Nephron (organoid): ENCODE results near the gene SDK2.

Experiments
- H3K27ac Mint-ChIP-seq, 3 experiments: 2 replicates each; pipeline ENCODE4 v1.8.0; 2020; ENCODE audit warnings: mixed read lengths in 3 of 3, mild to moderate bottlenecking in 2 of 3, moderate library complexity in 1 of 3
- H3K27me3 Mint-ChIP-seq: 2 replicates; pipeline ENCODE4 v1.8.0; 2021; ENCODE audit warnings: low read depth, mild to moderate bottlenecking, moderate library complexity, mixed read lengths
- H3K36me3 Mint-ChIP-seq: 2 replicates; pipeline ENCODE4 v1.8.0; 2020; ENCODE audit warnings: low read depth, mixed read lengths
- H3K4me1 Mint-ChIP-seq: 2 replicates; pipeline ENCODE4 v1.8.0; 2020; ENCODE audit warnings: mixed read lengths
- H3K4me3 Mint-ChIP-seq, 3 experiments: 2 replicates each; pipeline ENCODE4 v1.8.0; 2020; ENCODE audit warnings: mild to moderate bottlenecking in 3 of 3, mixed read lengths in 3 of 3, moderate library complexity in 2 of 3
- H3K9me3 Mint-ChIP-seq: 2 replicates; pipeline ENCODE4 v1.8.0; 2020; ENCODE audit warnings: mixed read lengths
- CTCF ChIP-seq, 3 experiments: fragments of 200-600 bp; sonication (generic); IDR thresholded peaks; one replicate each; pipeline ENCODE4 v1.5.0; 2021; ENCODE audit warnings: antibody characterized with exemption in 3 of 3; ENCODE audit not compliant: unreplicated experiment in 3 of 3

The SDK2 gene

DNA sequence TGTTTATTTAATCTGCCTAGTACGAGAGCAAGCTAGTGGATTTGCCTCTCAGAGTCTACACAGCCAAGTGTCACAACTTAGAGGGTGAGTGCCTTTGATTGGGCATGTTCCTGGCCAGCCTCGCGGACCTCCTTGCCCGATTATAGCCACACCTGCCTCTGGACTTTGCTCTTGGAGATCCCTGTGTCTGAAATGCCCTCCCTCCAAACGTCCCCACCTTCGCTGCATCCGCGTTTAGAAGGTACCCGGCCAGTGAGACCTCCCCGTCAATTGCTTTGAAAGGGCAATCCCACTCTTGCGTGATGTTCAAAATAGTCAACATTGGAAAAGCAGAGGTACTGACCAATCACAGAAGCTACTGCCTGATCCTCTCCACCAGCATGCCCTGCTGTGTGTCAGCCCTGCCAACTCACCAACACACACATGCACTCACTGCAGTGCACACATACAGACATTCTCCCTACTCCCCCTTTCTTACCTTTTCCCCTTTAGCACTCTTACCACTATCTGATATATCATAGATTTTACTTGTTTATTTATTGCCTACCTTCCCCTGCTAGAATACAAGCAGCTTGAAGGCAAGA is 6.5 kb upstream of the SDK2 start:
- Mint-ChIP-seq H3K36me3 (peaks cover 5% of the 10 kb centered on the region), H3K4me1 (peaks cover 22% of the 10 kb centered on the region), H3K27me3 (peaks cover 47% of the 10 kb centered on the region), H3K27ac (no peak overlapping the region), H3K4me3 (no peak overlapping the region), H3K9me3 (peaks cover 17% of the 10 kb centered on the region)
- no peak for TF ChIP-seq CTCF (IDR thresholded peaks at IDR 0.05; ENCODE audit: unreplicated experiment in 3 of 3)

GRCh38 chr17:73650140-73650539 is 5.9 kb upstream of the SDK2 start:
- peak in 2 of 3 experiments; percentile 37 to 46 for TF ChIP-seq CTCF (IDR thresholded peaks at IDR 0.05; ENCODE audit: unreplicated experiment in 3 of 3)
- no peak overlapping the region for H3K4me3 Mint-ChIP-seq
- peaks cover 17% of the 10 kb centered on the region for H3K9me3 Mint-ChIP-seq
- no peak overlapping the region for H3K27ac Mint-ChIP-seq
- peaks cover 22% of the 10 kb centered on the region for H3K4me1 Mint-ChIP-seq
- peaks cover 45% of the 10 kb centered on the region for H3K27me3 Mint-ChIP-seq
- peaks cover 5% of the 10 kb centered on the region for H3K36me3 Mint-ChIP-seq

- Mint-ChIP-seq H3K27me3 (peaks cover 42% of the 10 kb centered on the region), H3K36me3 (no peaks in the 10 kb centered on the region), H3K4me1 (peaks cover 22% of the 10 kb centered on the region), H3K9me3 (peaks cover 7% of the 10 kb centered on the region), H3K4me3 (no peak overlapping the region), H3K27ac (no peak overlapping the region)
- TF ChIP-seq CTCF (IDR thresholded peaks at IDR 0.05; ENCODE audit: unreplicated experiment in 3 of 3), result no peak
These were observed 4.7 kb upstream of the SDK2 start for GRCh38 chr17:73648974-73649373.

GRCh38 chr17:73648543-73648820 is 4.2 kb upstream of the SDK2 start:
- no peak for TF ChIP-seq CTCF (IDR thresholded peaks at IDR 0.05; ENCODE audit: unreplicated experiment in 3 of 3)
- H3K4me3 Mint-ChIP-seq, result no peak overlapping the region
- H3K27me3 Mint-ChIP-seq, result peaks cover 43% of the 10 kb centered on the region
- H3K27ac Mint-ChIP-seq, result no peak overlapping the region
- H3K9me3 Mint-ChIP-seq, result peaks cover 4% of the 10 kb centered on the region
- H3K36me3 Mint-ChIP-seq, result no peaks in the 10 kb centered on the region
- H3K4me1 Mint-ChIP-seq, result peaks cover 22% of the 10 kb centered on the region

DNA sequence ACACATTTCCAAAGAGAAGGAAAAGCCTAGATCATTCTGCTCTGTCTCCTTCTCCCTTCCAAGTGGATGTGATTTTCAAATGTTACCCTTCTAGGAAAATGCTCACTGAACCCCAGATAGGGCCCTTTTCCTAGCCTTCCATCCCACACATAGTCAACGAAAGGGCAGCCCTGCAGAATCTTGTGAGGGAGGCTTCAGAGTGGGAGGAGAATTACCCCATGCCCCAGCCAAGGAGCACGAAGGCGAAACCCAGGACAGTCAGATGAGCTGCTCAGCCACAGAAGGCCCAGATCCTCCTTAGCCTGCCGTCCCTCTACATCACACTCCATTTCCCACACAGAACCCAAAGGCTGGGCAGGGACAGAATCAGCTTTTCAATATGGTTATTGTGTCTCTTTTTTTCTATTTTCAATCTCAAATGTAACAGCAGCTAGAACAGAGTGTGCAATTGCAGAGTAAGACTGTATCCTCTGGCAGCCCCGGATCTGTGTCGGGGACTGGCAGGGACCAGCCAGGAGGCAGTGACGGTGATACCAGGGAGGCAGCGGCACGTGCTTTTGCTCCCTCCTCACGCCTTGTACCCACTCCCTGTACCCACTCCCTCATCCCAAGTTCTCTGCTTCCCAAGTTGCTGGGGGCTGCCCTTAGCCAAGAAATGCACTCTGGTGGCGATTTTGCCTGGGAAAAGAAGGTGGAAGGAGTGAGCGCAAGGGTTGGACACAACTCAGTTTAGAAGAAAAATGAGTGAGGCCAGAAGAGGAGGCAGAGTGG is 3.7 kb upstream of the SDK2 start:
- Mint-ChIP-seq H3K27ac (peak overlapping the region in 2 of 3 experiments; percentile 46 to 65), H3K4me1 (peaks cover 22% of the 10 kb centered on the region), H3K27me3 (peaks cover 43% of the 10 kb centered on the region), H3K4me3 (peak overlapping the region in 2 of 3 experiments; percentile 37 to 70), H3K9me3 (no peaks in the 10 kb centered on the region), H3K36me3 (no peaks in the 10 kb centered on the region)
- TF ChIP-seq CTCF (IDR thresholded peaks at IDR 0.05; ENCODE audit: unreplicated experiment in 3 of 3), result no peak

GRCh38 chr17:73647301-73647695 is 3.1 kb upstream of the SDK2 start:
- H3K4me1 Mint-ChIP-seq, result peaks cover 27% of the 10 kb centered on the region
- no peaks in the 10 kb centered on the region for H3K9me3 Mint-ChIP-seq
- H3K27ac Mint-ChIP-seq, result peak overlapping the region in 2 of 3 experiments; percentile 46 to 65
- H3K4me3 Mint-ChIP-seq, result peak overlapping the region in 2 of 3 experiments; percentile 37 to 70
- peaks cover 44% of the 10 kb centered on the region for H3K27me3 Mint-ChIP-seq
- TF ChIP-seq CTCF (IDR thresholded peaks at IDR 0.05; ENCODE audit: unreplicated experiment in 3 of 3), result no peak
- no peaks in the 10 kb centered on the region for H3K36me3 Mint-ChIP-seq
